CD4-positive, alpha-beta T cell treated with Interferon alpha-2 for 1 hour (primary cell): ENCODE results near the gene RNPEPL1.

Experiments used
- DNase-seq, 2 donors: peaks; one replicate each; pipeline ENCODE4 v3.0.0-alpha.2; 2020 to 2022

The RNPEPL1 gene

GRCh38 chr2:240627736-240628506 lies 59.6 kb downstream of the RNPEPL1 start:
- DNase-seq: no peak

DNA sequence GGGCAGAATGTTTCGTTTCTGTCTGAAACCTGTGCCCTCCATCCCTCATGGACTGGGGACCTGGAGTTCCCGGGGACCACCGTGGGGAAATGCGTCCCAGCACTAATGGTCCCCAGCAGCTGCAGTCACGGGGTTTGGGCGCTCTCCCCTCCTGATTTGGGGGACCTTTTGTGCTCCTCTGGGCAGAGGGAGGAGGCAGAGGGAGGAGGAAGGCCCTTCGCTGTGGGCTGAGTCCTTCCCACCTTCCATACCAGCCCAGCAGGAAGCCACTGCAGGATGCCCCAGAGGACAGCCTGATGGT lies 60.2 kb downstream of the RNPEPL1 start:
- DNase-seq: no peak

GRCh38 chr2:240628808-240629618 lies 60.7 kb downstream of the RNPEPL1 start:
- DNase-seq: no peak

DNA sequence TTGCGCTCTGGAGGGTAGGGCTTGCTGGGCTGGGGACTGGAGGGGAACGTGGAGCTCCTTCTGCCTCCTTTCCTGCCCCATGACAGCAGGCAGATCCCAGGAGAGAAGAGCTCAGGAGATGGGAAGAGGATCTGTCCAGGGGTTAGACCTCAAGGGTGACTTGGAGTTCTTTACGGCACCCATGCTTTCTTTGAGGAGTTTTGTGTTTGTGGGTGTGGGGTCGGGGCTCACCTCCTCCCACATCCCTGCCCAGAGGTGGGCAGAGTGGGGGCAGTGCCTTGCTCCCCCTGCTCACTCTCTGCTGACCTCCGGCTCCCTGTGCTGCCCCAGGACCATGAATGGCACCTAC lies 61.3 kb downstream of the RNPEPL1 start:
- no peak for DNase-seq

- DNase-seq: no peak
Measured at GRCh38 chr2:240629968-240630770, 61.9 kb downstream of the RNPEPL1 start.
